ENCODE measurements around the gene AGMO.

DNA sequence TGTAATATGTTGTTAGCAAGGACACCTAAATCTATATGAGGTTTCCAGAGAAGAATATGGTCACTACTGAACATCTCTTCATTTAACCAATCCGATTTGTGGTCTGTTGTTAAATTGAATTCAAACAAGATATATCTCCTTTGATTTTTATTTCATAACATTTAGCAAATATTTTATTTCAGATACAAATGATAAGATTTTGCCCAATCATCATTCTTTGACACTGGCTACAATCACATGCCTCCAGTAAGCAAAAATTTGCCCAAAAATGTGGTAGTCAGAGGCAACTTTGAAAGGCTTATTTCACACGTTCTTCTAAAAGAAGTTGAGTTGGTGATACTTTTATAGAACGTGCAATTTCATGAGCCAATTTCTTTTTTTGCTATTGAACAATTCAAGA lies 44.7 kb upstream of the AGMO start:
- TF ChIP-seq, protein P1, sequence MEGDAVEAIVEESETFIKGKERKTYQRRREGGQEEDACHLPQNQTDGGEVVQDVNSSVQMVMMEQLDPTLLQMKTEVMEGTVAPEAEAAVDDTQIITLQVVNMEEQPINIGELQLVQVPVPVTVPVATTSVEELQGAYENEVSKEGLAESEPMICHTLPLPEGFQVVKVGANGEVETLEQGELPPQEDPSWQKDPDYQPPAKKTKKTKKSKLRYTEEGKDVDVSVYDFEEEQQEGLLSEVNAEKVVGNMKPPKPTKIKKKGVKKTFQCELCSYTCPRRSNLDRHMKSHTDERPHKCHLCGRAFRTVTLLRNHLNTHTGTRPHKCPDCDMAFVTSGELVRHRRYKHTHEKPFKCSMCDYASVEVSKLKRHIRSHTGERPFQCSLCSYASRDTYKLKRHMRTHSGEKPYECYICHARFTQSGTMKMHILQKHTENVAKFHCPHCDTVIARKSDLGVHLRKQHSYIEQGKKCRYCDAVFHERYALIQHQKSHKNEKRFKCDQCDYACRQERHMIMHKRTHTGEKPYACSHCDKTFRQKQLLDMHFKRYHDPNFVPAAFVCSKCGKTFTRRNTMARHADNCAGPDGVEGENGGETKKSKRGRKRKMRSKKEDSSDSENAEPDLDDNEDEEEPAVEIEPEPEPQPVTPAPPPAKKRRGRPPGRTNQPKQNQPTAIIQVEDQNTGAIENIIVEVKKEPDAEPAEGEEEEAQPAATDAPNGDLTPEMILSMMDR (IDR thresholded peaks at IDR 0.05), result no peak
- TF ChIP-seq POLR2A (IDR thresholded peaks at IDR 0.05), result no peak
